ENCODE measurements around the gene PTCH2. TPM values are rescaled to one million over a fixed set of nuclear protein-coding genes. Genes with fewer than 3 reads are reported as not detected.

The PTCH2 gene
- total RNA-seq, 1 donor from 2014 or later, result 3.0 TPM

GRCh38 chr1:44860891-44861425 is 17.9 kb upstream of the PTCH2 start:
- no peak for TF ChIP-seq CTCF (IDR thresholded peaks at IDR 0.05; ENCODE audit: unreplicated experiment)

GRCh38 chr1:44860331-44860730 is 17.3 kb upstream of the PTCH2 start:
- no peak for TF ChIP-seq CTCF (IDR thresholded peaks at IDR 0.05; ENCODE audit: unreplicated experiment)
- no peaks in the 10 kb centered on the region for H3K4me1 Mint-ChIP-seq (ENCODE audit: low read depth)
- peaks cover 6% of the 10 kb centered on the region for H3K36me3 Mint-ChIP-seq (ENCODE audit: insufficient read depth)
- no peak overlapping the region for H3K4me3 Mint-ChIP-seq (ENCODE audit: low read depth)
- no peaks in the 10 kb centered on the region for H3K27me3 Mint-ChIP-seq
- no peak for DNase-seq (ENCODE audit: low spot score, unreplicated experiment)
- no peak overlapping the region for H3K27ac Mint-ChIP-seq
- no peaks in the 10 kb centered on the region for H3K9me3 Mint-ChIP-seq (ENCODE audit: low read depth)

More at GRCh38 chr1:44860891-44861425, 17.9 kb upstream of the PTCH2 start:
- no peak for DNase-seq (ENCODE audit: low spot score, unreplicated experiment)
- Mint-ChIP-seq H3K4me1 (ENCODE audit: low read depth) (no peaks in the 10 kb centered on the region), H3K4me3 (ENCODE audit: low read depth) (no peak overlapping the region), H3K27ac (no peak overlapping the region), H3K27me3 (no peaks in the 10 kb centered on the region), H3K36me3 (ENCODE audit: insufficient read depth) (peaks cover 6% of the 10 kb centered on the region), H3K9me3 (ENCODE audit: low read depth) (no peaks in the 10 kb centered on the region)

- H3K4me3 Mint-ChIP-seq (ENCODE audit: low read depth), result no peak overlapping the region
- TF ChIP-seq CTCF (IDR thresholded peaks at IDR 0.05; ENCODE audit: unreplicated experiment), result no peak
- DNase-seq (ENCODE audit: low spot score, unreplicated experiment), result no peak
- H3K27me3 Mint-ChIP-seq, result no peaks in the 10 kb centered on the region
- H3K27ac Mint-ChIP-seq, result no peak overlapping the region
- no peaks in the 10 kb centered on the region for H3K9me3 Mint-ChIP-seq (ENCODE audit: low read depth)
- no peaks in the 10 kb centered on the region for H3K4me1 Mint-ChIP-seq (ENCODE audit: low read depth)
- peaks cover 5% of the 10 kb centered on the region for H3K36me3 Mint-ChIP-seq (ENCODE audit: insufficient read depth)
Observed at GRCh38 chr1:44857446-44857845, 14.4 kb upstream of the PTCH2 start.

GRCh38 chr1:44855742-44856141 is 12.7 kb upstream of the PTCH2 start:
- DNase-seq (ENCODE audit: low spot score, unreplicated experiment), result no peak
- no peak for TF ChIP-seq CTCF (IDR thresholded peaks at IDR 0.05; ENCODE audit: unreplicated experiment)
- Mint-ChIP-seq H3K27me3 (no peaks in the 10 kb centered on the region), H3K36me3 (ENCODE audit: insufficient read depth) (peaks cover 7% of the 10 kb centered on the region), H3K27ac (no peak overlapping the region), H3K9me3 (ENCODE audit: low read depth) (no peaks in the 10 kb centered on the region), H3K4me3 (ENCODE audit: low read depth) (no peak overlapping the region), H3K4me1 (ENCODE audit: low read depth) (no peaks in the 10 kb centered on the region)

GRCh38 chr1:44854970-44855369 is 11.9 kb upstream of the PTCH2 start:
- DNase-seq (ENCODE audit: low spot score, unreplicated experiment), result no peak
- no peak for TF ChIP-seq CTCF (IDR thresholded peaks at IDR 0.05; ENCODE audit: unreplicated experiment)
- peaks cover 7% of the 10 kb centered on the region for H3K36me3 Mint-ChIP-seq (ENCODE audit: insufficient read depth)
- H3K4me1 Mint-ChIP-seq (ENCODE audit: low read depth), result no peaks in the 10 kb centered on the region
- no peaks in the 10 kb centered on the region for H3K27me3 Mint-ChIP-seq
- no peak overlapping the region for H3K4me3 Mint-ChIP-seq (ENCODE audit: low read depth)
- H3K27ac Mint-ChIP-seq, result no peak overlapping the region
- no peaks in the 10 kb centered on the region for H3K9me3 Mint-ChIP-seq (ENCODE audit: low read depth)
